HUES48 (cell line): ENCODE data around the gene REN.
A peak's percentile ranks its signal among the peaks of the same experiment; 100 is the strongest.

Experiments used
- H3K27ac ChIP-seq: one replicate; pipeline ENCODE4 v1.7.0; 2013; ENCODE audit warnings: low read depth, low read length, inconsistent platforms
- H3K27me3 ChIP-seq: 2 replicates; pipeline ENCODE4 v1.6.1; 2013; ENCODE audit warnings: mild to moderate bottlenecking, low read length; ENCODE audit not compliant: control insufficient read depth, insufficient read depth
- H3K36me3 ChIP-seq: 2 replicates; pipeline ENCODE4 v1.6.1; 2013; ENCODE audit warnings: low read length; ENCODE audit not compliant: control insufficient read depth, insufficient read depth
- H3K4me1 ChIP-seq: 2 replicates; pipeline ENCODE4 v1.6.1; 2013; ENCODE audit warnings: mild to moderate bottlenecking, low read length; ENCODE audit not compliant: control insufficient read depth, insufficient read depth
- H3K4me3 ChIP-seq: 2 replicates; pipeline ENCODE4 v1.5.1; 2013; ENCODE audit warnings: mild to moderate bottlenecking, low read depth, low read length
- H3K9ac ChIP-seq: 2 replicates; pipeline ENCODE4 v1.6.1; 2013; ENCODE audit warnings: mild to moderate bottlenecking, low read depth, low read length, moderate library complexity
- H3K9me3 ChIP-seq: 2 replicates; pipeline ENCODE4 v1.6.1; 2013; ENCODE audit warnings: low read length; ENCODE audit not compliant: control insufficient read depth, insufficient read depth

The REN gene

GRCh38 chr1:204130178-204130577 is 36.0 kb downstream of the REN start:
- Histone ChIP-seq H3K9ac (no peak overlapping the region), H3K4me1 (peaks cover 13% of the 10 kb centered on the region), H3K9me3 (no peaks in the 10 kb centered on the region), H3K36me3 (peaks cover 35% of the 10 kb centered on the region), H3K4me3 (no peak overlapping the region), H3K27me3 (no peaks in the 10 kb centered on the region), H3K27ac (no peak overlapping the region)

- H3K4me1 ChIP-seq = peaks cover 13% of the 10 kb centered on the region
- H3K27me3 ChIP-seq = no peaks in the 10 kb centered on the region
- H3K36me3 ChIP-seq = peaks cover 45% of the 10 kb centered on the region
- H3K9me3 ChIP-seq = no peaks in the 10 kb centered on the region
- H3K27ac ChIP-seq = peak overlapping the region; percentile 25
- H3K4me3 ChIP-seq = peak overlapping the region; percentile 37; the same call in 1 of the 2 replicates
- no peak overlapping the region for H3K9ac ChIP-seq
Observed at GRCh38 chr1:204128964-204129896, 36.9 kb downstream of the REN start.

- Histone ChIP-seq H3K9ac (no peak overlapping the region), H3K4me3 (no peak overlapping the region), H3K9me3 (no peaks in the 10 kb centered on the region), H3K27ac (peak overlapping the region; percentile 25), H3K27me3 (no peaks in the 10 kb centered on the region), H3K36me3 (peaks cover 47% of the 10 kb centered on the region), H3K4me1 (peaks cover 13% of the 10 kb centered on the region)
Observed at GRCh38 chr1:204128464-204128963, 37.6 kb downstream of the REN start.

GRCh38 chr1:204127597-204128242 is 38.4 kb downstream of the REN start:
- Histone ChIP-seq H3K27ac (no peak overlapping the region), H3K27me3 (no peaks in the 10 kb centered on the region), H3K9ac (no peak overlapping the region), H3K4me1 (peaks cover 13% of the 10 kb centered on the region), H3K4me3 (no peak overlapping the region), H3K36me3 (peaks cover 55% of the 10 kb centered on the region), H3K9me3 (no peaks in the 10 kb centered on the region)

- Histone ChIP-seq H3K9ac (no peak overlapping the region), H3K36me3 (peaks cover 63% of the 10 kb centered on the region), H3K27ac (no peak overlapping the region), H3K27me3 (no peaks in the 10 kb centered on the region), H3K9me3 (no peaks in the 10 kb centered on the region), H3K4me1 (peaks cover 13% of the 10 kb centered on the region), H3K4me3 (no peak overlapping the region)
Observed at GRCh38 chr1:204126956-204127355, 39.2 kb downstream of the REN start.

- peaks cover 68% of the 10 kb centered on the region for H3K36me3 ChIP-seq
- no peak overlapping the region for H3K9ac ChIP-seq
Observed at GRCh38 chr1:204126386-204126785, 39.8 kb downstream of the REN start.

GRCh38 chr1:204125759-204126351 is 40.3 kb downstream of the REN start:
- no peak overlapping the region for H3K27ac ChIP-seq
- H3K4me1 ChIP-seq = peaks cover 13% of the 10 kb centered on the region
- peaks cover 72% of the 10 kb centered on the region for H3K36me3 ChIP-seq
- no peaks in the 10 kb centered on the region for H3K9me3 ChIP-seq
- H3K4me3 ChIP-seq = no peak overlapping the region
- no peak overlapping the region for H3K9ac ChIP-seq
- no peaks in the 10 kb centered on the region for H3K27me3 ChIP-seq

More at GRCh38 chr1:204126386-204126785, 39.8 kb downstream of the REN start:
- Histone ChIP-seq H3K9me3 (no peaks in the 10 kb centered on the region), H3K4me1 (peaks cover 13% of the 10 kb centered on the region), H3K4me3 (no peak overlapping the region), H3K27ac (no peak overlapping the region), H3K27me3 (no peaks in the 10 kb centered on the region)

GRCh38 chr1:204124639-204125038 is 41.5 kb downstream of the REN start:
- no peaks in the 10 kb centered on the region for H3K9me3 ChIP-seq
- no peaks in the 10 kb centered on the region for H3K27me3 ChIP-seq
- no peak overlapping the region for H3K9ac ChIP-seq
- H3K4me3 ChIP-seq = no peak overlapping the region
- H3K36me3 ChIP-seq = peaks cover 83% of the 10 kb centered on the region
- no peak overlapping the region for H3K27ac ChIP-seq
- H3K4me1 ChIP-seq = peaks cover 12% of the 10 kb centered on the region

- Histone ChIP-seq H3K36me3 (peaks cover 92% of the 10 kb centered on the region), H3K27me3 (no peaks in the 10 kb centered on the region), H3K9ac (no peak overlapping the region), H3K27ac (no peak overlapping the region), H3K4me1 (peaks cover 2% of the 10 kb centered on the region), H3K4me3 (no peak overlapping the region), H3K9me3 (no peaks in the 10 kb centered on the region)
Observed at GRCh38 chr1:204123376-204123775, 42.8 kb downstream of the REN start.

GRCh38 chr1:204121840-204122555 is 44.1 kb downstream of the REN start:
- Histone ChIP-seq H3K27ac (no peak overlapping the region), H3K36me3 (peaks cover 95% of the 10 kb centered on the region), H3K27me3 (no peaks in the 10 kb centered on the region)

More at GRCh38 chr1:204121840-204122555, 44.1 kb downstream of the REN start:
- H3K9me3 ChIP-seq = no peaks in the 10 kb centered on the region
- no peak overlapping the region for H3K9ac ChIP-seq
- H3K4me3 ChIP-seq = no peak overlapping the region
- H3K4me1 ChIP-seq = no peaks in the 10 kb centered on the region
